ENCODE measurements around the gene DNMT3L.
"Not testable (repeated sequence)": the region's sequence is repeated elsewhere in the genome, so short reads cannot be mapped to it uniquely, and the experiment has no call there.

- peak in 2 of 7 experiments; percentile 10 to 12 for TF ChIP-seq CTCF (IDR thresholded peaks at IDR 0.05)
- peak in 1 of 3 donors; percentile 62 for TF ChIP-seq POLR2AphosphoS5 (IDR thresholded peaks at IDR 0.05)
- TF ChIP-seq EP300 (IDR thresholded peaks at IDR 0.05), result not testable (repeated sequence)
Measured at GRCh38 chr21:44302573-44303401, 41.1 kb upstream of the DNMT3L start.

Data from stomach (tissue), 4 donors.